Activated gamma-delta T cell (primary cell): ENCODE measurements around the gene SRPK1.

ENCODE experiments used
- DNase-seq: peaks from one replicate; lab custom pipeline; 2025; lab: John Stamatoyannopoulos, UW

The SRPK1 gene

GRCh38 chr6:35898003-35898402 is 22.9 kb downstream of the SRPK1 start:
- no peak for DNase-seq

- no peak for DNase-seq
Measured at GRCh38 chr6:35897486-35897885, 23.4 kb downstream of the SRPK1 start.

GRCh38 chr6:35897036-35897435 is 23.9 kb downstream of the SRPK1 start:
- DNase-seq, result no peak

GRCh38 chr6:35896228-35896627 is 24.7 kb downstream of the SRPK1 start:
- DNase-seq, result no peak

DNA sequence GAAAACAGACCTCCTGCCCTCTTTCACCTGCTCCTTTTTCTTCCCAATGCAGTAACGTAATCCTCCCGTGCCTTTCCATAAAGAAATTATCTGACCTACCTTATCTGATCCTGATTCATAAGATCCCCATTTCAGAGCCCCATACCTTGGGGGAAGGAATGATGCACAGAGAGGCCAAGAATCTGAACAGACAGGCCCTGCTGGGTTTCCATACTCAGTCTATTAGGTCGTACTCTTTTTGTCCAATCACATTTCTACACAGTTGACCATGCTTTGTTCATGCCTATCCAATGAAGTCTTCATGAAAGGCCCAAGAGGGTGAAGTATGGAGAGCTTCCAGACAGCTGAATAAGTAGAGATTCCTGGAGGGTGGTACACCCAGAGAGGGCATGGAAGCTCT is 25.3 kb downstream of the SRPK1 start:
- no peak for DNase-seq

DNA sequence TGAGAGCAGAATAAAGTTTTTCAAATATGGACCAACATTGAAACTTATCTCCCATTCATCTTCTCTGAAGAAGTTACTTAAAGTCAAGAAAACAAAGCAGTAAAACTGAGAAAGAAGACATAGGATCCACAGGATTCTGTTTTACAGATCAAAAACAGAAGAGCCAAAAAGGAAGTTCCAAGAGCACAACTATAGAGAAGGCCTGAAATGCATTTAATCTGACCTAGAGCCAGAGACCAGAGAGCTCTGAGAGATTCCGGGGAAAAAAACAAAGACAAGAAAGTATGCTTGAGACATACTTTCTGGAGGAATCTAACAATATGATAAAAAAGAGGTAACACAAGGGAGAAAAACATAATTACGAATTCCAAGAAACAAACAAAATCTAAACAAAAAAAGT is 26.1 kb downstream of the SRPK1 start:
- DNase-seq, result no peak

GRCh38 chr6:35893246-35893645 is 27.7 kb downstream of the SRPK1 start:
- DNase-seq, result no peak

DNA sequence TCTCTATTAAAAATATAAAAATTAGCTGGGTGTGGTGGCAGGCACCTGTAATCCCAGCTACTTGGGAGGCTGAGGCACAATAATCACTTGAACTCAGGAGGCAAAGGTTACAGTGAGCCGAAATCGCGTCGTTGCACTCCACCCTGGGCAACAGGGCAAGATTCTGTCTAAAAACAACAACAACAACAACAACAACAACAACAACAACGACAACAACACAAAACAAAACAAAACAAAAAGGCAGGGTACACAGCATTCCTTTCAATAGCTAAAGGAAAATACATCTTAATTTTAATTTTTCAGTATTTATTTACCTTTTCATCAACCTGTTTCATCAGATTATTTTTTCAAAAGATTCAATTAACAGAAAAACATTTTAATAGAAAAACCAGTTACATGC is 28.4 kb downstream of the SRPK1 start:
- no peak for DNase-seq

DNA sequence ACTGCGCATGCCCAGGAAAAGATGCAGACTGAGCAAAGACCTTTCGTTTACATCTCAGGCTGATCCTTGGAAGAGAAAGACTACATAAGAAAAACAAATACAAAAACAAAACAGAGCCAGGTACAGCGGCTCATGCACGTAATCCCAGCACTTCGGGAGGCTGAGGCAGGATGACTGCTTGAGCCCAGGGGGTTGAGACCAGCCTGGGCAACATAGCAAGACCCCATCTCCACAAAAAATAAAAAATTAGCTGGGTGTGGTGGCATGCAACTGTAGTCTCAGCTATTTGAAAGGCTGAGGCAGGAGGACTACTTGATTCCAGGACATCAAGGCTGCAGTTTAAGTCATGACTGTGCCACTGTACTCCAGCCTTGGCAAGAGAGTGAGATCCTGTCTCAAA is 41.7 kb downstream of the SRPK1 start:
- no peak for DNase-seq

GRCh38 chr6:35876902-35877301 is 44.0 kb downstream of the SRPK1 start:
- DNase-seq, result no peak

DNA sequence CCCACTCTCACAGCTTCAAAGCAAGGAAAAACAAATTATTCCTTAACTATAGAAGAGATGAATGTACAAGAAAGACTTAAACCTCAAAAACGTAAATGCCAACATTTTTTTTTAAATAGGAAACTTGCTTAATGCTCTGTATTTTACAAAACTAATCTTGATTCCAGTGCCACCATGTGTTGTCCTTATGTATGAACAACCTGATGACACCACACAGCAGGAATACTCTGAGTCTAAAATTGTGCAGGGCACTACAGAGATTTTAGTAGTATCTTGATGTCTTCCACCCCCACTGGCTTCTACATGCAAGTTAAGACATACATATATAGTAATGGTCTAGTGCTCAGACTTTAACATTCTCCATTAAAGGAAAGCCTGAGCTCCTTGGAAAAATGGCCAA is 46.2 kb downstream of the SRPK1 start:
- DNase-seq, result no peak

- DNase-seq, result no peak
Measured at GRCh38 chr6:35859367-35859766, 61.5 kb downstream of the SRPK1 start.

GRCh38 chr6:35857853-35858252 is 63.0 kb downstream of the SRPK1 start:
- DNase-seq, result no peak

- no peak for DNase-seq
Measured at GRCh38 chr6:35856250-35856649, 64.6 kb downstream of the SRPK1 start.

GRCh38 chr6:35852994-35853393 is 67.9 kb downstream of the SRPK1 start:
- DNase-seq, result no peak

DNA sequence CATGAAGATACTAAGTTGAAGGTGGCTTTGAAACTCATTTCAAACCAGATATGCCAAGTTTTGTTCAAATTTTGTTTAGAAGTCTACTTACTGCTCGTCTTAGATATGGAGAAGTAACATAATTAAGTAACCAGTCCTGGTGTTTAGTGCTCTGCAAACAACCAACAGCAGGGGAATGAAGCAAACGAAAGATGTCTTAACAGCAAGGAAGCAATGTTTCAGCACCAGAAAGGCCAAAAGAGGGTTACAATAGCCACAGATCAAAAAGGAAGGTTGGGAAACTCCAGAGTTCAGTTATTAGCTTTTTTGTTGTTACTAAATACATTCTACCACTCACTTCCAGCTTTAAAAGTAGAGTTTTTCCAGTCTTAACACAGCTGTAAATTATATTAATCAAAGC is 70.7 kb downstream of the SRPK1 start:
- DNase-seq, result no peak

- DNase-seq, result no peak
Measured at GRCh38 chr6:35844290-35844689, 76.6 kb downstream of the SRPK1 start.

DNA sequence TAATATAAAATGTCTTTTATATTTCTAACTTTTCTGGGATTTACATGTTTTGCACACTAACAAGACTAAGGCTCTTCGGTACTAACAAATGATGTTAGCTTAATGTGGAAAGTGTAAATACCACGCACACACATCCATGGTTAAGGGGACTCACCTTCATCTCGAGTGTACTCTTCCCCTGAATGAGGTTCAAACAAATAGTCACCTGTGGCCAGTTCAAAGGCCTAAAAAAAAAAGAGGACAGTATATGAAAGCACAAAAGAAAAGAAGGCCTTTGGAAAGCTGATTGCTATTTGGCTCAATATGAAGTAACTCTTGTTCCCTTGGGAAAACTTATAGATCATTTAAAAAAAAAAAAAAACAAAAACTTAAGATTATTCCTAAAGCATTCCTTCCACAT is 78.5 kb downstream of the SRPK1 start:
- no peak for DNase-seq

DNA sequence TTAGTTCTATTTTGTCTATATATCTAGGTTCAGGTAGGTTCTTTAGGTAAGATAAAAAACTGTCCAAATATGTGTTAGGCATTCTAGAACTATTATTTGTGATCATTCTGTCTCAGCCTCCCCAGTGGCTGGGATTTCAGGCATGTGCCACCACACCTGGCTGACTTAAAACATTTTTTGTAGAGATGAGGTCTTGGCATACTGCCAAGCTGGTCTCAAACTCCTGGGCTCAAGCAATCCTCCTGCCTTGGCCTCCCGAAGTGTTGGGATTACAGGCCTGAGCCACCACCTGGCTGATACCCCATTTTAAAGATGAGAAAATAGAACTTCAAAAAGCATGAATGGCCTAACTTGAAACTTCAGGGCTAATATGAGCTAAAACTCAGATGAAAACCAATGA is 81.9 kb downstream of the SRPK1 start:
- no peak for DNase-seq

DNA sequence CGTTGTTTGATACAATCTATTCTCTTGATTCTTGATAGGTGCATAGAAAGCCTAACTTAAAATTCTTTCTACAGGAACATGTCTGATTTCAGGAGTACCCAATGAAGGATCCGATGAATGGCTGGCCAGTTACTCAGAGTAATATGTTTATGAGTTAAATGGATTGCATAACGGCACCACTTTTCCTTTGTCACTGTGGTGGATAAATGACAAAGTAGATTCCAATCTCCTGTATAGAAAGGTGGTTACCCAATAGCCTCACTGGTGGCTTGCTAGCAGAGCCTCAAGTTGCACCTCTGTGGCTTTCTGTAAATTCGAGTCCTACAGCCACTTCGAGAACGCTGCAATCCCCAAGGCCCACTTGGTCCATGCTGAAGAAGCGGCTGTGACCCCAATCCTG is 87.4 kb downstream of the SRPK1 start:
- DNase-seq, result no peak

DNA sequence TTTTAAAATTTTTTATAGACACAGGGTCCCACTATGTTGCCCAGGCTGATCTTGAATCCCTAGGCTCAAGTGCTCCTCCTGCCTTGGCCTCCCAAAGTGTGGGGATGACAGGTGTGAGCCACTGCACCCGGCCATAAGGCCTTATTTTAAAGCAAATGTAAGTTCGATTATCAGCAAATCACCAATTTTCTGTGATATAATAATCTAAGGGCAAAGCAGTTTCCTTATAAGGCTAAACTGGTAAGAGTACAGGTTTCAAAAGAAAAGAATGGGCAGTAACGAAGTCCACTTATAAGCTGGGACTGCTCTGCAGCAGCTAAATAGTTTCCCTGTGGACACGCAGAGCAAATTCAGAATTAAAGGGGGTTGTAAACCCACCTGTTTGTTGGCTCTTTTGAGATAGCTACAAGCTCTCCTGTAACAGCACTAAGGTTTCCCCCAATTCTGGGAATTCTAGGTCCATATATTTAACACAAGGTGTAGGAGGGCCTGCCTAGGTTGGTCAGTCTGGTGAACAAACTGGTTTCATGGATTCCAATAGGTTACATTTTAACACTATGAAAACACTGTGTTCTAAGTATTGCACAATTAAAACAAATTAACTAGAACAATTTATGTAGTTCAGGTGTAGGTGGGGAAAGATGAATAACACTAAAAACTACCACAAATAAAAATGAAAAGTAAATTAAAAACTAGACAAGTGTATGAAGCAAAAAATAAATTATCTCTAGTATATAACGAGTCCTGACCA is 89.5 kb downstream of the SRPK1 start:
- DNase-seq, result no peak

GRCh38 chr6:35829306-35829705 is 91.6 kb downstream of the SRPK1 start:
- DNase-seq, result no peak

GRCh38 chr6:35824552-35825192 is 96.2 kb downstream of the SRPK1 start:
- DNase-seq, result no peak

- DNase-seq, result no peak
Measured at GRCh38 chr6:35823601-35824000, 97.3 kb downstream of the SRPK1 start.
